Dedifferentiated amniotic fluid mesenchymal stem cell (primary cell): Measurements from ENCODE around the gene CCDC106.

Experiments used
- DNase-seq: peaks from one replicate; pipeline ENCODE4 v3.0.0-alpha.2; 2016; ENCODE audit errors: extremely low spot score

Gene CCDC106

DNA sequence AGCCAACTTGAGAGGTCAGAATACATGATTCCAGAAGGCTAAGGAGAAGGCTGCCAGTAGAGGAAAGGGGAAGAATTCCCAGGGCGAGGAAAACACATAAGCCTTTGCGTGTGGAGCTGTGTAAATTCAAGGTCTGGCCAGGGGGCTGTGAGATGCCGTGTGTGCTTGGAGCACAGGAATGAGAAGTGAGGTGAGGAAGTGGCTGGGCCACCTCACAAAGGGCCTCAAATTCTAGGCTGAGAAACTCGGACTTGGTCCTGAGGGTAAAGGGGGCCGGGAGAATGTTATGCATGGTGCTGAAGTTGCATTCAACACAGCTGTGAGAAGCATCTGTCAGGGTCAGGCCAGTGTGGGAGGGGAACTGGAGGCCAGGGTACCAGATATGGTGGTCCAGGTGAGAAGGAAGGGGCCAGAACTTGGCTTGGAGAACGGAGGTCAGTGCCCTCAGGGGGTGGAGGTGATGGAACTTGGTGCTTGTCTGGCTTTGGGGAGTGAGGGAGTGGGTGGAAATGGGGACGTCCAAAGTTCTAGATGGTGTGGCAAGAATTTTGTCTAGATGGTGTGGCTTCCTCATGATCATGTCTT, 12.1 kb upstream of the CCDC106 start:
- DNase-seq: no peak

DNA sequence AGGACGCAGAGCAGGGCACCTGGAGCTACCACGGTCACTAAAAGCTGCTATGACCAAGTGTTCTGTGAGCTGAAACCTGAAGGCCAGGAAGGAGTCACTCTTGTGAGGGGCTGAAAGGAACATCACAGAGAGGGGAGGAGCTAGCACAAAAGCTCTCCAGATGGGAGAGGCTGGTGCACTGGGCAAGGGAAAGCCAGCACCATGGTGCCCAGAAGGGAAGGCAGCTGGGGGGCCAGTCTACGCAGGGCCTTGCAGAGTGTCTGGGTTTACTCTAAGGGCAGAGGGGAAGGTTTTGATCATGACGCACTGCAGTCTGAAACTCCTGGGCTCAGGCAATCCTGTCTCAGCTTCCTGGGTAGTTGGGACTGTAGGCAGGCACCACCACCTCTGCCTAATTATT, 11.3 kb upstream of the CCDC106 start:
- DNase-seq: no peak

DNA sequence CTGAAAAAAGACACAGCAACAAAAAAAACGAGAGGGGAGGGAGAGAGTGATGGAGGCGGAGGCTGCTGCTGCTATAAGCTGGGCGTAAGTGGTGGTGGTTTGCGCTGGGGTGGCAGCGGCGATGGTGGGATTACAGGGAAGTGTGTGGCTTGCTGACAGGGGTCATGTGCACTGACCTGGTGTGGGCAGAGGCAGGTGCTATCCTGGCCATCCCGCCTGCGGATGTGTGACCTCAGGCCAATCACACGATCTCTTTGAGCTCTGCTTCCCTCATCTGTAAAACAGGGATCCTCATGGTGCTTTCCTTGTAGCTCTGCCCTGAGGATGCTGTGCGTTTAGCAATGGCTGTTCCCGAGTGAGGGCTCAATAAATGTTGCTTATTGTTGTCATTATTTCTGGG, 10.5 kb upstream of the CCDC106 start:
- no peak for DNase-seq

DNA sequence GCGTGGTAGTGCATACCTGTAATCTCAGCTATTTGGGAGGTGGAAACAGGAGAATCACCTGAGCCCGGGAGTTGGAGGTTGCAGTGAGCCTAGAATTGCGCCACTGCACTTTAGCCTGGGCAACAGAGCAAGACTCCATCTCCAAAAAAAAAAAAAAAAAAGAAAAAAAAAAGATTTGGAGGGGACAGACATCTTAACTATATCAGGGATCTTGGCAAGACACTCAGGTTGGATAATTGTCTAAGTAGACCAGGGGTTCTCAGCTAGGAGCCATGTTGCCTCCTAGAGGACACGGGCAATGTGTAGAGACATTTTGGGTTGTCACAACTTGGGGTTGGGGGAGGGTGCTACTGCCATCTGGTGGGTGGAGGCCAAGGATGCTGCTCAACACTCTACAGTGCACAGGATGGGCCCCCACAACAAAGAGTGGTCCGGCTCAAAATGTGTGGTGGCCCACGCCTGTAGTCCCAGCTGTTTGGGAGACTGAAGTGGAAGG, 9.1 kb upstream of the CCDC106 start:
- DNase-seq: no peak

DNA sequence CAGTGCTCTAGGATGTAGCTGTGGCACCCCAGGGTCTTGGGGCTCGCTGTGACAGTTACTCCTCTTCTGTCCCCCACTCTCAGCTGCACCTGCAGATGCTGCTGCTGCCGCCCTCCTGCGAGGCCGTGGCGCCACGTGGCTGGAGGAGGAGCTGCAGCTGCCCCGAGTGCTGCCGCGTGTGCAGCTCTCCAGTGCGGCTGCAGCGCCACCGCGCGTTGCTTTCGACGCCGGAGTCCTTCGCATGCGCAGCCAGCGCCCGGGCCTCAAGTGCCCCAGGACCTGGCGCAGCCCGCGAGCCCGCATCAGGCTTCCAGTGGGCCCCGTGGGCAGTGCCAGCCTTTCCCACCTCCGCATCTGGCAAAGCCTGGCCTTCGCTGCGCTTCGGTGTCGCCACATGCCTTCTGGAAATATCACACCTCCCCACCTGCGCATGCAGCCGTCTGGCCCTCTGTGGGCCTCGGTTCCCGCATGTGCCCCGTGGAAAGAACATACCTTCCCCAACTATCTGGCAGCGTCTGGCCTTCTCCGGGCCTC, 7.9 kb upstream of the CCDC106 start:
- peak; percentile 47 for DNase-seq

DNA sequence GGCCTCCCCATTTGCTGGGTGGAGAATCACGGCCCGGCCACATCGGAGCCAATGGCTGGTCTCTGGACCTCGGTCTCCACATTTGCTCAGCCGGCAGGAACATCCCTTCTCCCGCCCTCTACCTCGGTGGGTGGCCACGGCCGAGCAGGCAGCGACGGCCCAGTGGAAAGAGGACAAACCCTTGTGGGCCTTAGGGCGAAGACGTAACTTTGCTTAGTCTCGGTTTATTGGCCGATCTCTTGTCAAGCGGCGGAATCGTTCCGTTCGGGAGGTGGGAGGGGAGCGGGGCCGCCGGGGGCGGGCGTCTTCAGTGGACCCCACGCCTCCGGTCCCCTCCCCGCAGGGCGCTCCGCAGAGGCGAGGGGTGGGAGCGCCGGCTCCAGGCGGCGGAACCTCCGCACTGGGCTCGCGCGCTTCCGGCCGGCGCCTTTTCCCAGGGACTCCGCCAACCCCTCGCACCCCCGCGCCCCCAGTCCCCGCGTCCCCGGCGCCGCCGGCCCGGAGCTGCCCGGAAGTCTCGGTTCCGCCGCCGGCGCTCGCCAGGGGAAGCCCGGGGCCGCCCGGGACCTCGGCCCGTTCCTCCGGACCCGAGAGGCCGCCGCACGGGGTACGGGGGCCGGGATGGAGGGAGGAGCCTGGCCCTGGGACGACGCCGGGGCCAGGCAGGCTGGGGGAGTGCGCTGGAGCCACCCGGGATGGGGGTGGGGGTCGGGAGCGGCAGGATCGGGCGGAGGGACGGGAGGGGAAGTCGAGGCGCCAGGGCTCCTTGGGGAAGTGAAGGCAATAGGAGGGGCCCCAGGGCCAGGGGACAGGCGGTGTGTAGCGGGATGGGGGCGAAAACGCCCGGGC, 7.2 kb upstream of the CCDC106 start, which contains the start of gene ZNF580:
Gene ZNF580, plus strand, starts transcription at position 426 of the 849 bp plus-strand sequence. CDS start 1,507 bp downstream, outside the sequence.
- peak; percentile 57 for DNase-seq

DNA sequence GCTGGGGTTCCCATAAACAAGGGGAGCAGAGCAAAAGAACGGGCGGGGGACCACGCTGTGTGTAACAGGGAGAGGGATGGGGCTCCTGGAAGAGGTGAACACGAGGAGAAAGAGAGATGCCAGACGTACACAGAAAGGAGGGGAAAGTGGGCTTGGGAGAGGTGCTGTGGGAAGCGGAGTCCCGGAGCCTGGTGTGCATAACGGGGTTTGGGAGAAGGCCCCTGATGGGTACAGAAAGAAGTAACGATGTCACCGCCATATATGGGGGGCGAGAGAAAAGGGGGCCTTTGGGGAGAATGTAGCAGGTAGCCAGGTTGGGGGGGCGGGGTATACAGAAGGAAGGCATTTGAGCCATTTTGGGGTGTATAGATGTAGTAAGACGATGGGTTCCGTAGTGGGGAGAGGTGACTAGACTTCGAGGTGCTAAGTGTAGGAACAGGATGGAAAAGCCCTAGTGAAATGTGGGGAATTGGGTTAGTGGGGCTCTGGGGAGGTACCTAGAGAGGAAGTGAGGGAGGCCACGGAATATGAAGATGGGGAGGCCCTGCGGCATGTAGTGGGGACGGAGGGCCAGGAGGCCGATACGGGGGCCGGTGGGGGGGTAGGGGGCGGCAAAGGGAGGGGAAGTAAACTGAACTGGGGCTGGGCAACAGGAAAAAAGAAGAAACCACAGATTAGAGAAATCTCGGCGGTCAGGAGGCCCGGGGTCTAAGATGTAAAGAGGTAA, 6.4 kb upstream of the CCDC106 start:
- DNase-seq: no peak

DNA sequence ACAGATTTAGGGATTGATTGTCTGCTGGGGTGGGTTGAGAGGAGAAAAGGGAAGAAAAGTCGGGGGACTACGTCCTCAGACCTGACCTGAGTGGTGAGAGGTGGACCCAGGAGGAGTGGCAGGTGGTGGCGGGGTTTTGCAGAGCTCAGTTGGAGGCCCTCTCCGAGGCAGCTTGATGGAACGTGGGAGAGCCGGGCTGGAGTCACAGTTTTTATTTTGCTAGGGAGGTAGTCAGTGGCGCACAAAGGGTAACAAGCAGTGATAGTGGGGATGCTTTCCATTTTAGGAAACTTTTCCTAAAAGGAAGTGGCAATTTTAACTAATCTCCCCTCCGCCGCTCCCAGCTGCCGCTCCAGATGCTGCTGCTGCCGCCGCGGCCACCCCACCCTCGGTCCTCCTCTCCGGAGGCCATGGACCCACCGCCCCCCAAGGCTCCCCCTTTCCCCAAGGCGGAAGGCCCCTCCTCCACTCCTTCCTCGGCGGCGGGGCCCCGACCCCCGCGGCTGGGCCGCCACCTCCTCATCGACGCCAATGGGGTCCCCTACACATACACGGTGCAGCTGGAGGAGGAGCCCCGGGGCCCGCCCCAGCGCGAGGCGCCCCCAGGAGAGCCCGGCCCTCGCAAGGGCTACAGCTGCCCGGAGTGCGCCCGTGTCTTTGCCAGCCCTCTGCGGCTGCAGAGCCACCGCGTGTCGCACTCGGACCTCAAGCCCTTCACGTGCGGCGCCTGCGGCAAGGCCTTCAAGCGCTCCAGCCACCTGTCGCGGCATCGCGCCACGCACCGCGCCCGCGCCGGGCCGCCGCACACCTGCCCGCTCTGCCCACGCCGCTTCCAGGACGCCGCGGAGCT, 5.6 kb upstream of the CCDC106 start:
- no peak for DNase-seq

DNA sequence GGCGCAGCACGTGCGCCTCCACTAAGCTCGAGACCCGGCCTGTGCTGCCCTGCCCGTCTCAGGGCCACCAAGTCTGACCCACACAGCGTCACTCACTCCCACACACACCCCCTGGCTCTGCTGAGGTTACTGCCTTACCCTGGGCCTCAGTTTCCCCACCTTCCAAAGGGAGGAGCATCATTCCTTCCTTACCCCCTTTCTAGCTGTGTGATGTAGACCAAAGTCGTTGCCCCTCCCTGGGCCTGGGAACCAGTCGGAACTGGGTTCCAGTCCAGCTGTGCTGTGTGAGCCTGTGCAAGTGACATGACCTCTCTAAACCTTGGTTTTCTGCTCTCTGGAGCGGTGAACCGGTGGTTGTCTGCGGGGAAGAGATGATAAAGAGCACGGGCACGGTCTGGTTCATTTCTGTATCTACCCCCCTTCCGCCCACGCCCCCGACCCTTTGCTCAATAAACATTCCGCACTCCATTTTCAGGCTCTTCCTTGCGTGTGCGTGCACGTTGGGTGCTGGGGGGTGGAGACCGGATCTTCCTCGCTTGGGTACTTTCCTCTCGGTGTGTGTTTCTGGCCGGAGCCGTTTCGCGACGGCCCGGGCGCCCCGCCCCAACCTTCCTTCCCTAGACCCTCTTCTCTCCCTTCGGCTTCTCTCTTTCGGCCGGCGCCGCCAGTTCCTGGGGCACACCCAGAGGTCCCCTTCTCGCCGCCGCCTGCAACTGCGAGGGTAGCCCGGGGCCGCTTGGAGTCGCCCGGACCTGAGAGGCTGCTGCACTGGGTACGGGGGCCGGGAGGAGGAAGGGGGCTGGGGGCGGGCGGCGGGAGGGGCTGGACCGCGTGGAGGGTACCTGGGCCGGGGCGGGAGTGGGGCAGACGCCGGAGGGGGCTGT, 4.8 kb upstream of the CCDC106 start, which contains the start of gene ZNF581:
Gene ZNF581, plus strand, starts transcription at position 647 of the 884 bp plus-strand sequence. CDS start 923 bp downstream, outside the sequence.
- DNase-seq: peak; percentile 66

DNA sequence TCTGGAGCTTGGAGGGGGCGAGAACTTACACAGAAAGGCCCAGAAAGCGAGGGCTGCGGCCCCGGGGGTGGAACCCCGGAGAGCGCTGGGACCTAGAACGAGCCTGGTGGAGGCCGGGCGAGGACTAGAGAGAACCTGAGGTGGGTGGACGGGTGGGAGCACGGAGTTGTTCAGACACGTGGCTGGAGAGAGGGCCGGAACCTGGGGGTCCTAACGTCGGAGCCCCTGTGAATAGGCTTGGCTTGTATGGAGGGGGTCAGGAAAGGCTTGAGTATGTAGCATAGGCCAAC, 4.2 kb upstream of the CCDC106 start:
- no peak for DNase-seq

DNA sequence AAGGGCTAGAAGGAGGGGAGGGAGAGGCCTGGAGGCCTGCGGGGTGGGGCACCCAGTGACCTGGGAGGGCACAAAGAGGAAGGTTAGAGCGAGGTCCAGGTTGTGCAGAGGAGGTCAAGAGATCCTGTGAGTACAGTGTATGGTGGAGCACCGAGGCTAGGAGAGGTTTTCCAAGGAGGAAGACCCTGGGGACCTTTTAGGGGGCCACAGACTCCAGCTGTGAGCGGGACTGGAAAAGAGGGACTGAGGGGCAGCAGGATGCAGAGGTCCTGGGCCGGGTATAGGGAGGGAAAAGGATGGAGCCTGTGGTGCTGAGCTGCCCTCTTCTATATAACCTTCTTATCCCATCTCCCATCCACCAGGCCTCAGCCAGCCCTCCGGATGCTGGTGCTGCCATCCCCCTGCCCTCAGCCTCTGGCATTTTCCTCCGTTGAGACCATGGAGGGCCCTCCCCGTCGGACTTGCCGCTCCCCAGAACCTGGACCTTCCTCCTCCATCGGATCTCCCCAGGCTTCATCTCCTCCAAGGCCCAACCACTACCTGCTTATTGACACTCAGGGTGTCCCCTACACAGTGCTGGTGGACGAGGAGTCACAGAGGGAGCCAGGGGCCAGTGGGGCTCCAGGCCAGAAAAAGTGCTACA, 3.7 kb upstream of the CCDC106 start:
- no peak for DNase-seq

DNA sequence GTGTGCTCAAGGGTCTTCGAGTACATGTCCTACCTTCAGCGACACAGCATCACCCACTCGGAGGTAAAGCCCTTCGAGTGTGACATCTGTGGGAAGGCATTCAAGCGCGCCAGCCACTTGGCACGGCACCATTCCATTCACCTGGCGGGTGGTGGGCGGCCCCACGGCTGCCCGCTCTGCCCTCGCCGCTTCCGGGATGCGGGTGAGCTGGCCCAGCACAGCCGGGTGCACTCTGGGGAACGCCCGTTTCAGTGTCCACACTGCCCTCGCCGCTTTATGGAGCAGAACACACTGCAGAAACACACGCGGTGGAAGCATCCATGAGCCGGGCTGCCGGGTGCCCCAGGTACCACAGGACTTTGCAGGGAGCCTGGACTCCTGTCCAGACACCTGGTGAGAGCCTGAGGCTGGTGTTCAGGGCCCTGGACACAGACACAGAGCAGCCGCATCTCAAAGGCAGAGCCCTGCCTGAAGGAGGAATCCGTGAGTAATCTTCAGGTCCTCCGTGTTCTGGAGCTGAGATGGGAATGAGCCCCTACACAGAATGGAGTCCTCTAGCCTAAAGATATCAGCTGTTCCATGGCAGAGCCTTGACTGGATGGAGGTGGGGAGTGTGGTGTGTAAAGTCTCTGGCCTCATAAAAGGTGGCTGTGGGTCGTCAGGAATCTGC, 3.0 kb upstream of the CCDC106 start:
- no peak for DNase-seq

DNA sequence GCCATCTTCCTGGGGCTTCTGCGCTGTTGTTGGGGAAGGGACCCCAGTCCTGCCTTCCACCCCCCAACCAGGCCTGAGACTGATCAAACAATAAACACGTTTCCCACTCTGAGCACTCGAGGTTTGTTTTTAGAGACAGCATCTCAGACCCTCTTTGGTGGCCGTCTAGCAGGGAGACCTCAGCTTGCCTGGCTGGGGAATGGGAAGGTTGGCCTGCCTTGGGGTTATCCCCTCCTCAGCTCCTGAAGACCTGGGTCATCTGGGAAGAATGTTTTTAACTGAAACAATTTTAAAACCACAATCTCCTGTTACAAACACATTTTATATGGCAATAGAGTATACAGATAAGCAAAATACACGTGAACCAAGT, 2.5 kb upstream of the CCDC106 start:
- DNase-seq: no peak

DNA sequence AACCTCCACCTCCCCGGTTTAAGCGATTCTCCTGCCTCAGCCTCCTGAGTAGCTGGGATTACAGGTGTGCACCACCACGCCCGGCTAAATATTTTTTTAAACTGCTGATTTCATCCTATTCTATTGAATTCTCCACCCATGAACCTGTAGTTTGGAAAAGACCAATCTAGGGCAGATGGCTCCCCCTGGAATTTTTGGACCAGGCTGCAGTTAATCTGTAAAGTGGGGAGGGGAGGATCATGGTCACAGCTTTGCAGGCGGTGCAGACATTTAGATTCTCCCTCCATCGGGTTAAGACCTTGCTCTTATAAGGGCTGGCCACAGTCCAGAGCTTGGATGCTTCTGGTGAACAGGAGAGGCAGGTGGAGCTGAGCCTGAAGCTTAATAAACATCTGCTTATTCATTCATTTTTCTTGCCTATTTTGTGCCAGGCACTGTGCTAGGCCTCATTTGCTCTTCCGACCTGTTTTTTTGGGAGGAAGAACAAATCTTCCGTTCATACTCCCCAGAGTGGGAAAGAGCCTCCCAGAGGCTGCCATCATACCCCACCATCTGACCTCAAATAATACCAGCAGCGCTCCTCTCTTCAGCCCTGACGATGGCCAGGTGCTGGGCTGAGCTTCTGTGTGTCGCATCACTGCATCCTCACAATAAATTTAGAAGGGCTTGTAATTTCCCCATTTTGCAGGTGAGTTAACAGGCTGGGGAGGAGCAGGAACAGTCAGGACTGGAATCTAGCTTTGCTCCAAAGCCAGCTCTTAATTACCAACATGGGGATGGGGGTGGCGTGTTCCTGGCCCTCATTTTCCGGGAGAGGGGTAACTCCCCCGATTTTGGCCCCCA, 902 bp upstream of the CCDC106 start:
- DNase-seq: no peak

DNA sequence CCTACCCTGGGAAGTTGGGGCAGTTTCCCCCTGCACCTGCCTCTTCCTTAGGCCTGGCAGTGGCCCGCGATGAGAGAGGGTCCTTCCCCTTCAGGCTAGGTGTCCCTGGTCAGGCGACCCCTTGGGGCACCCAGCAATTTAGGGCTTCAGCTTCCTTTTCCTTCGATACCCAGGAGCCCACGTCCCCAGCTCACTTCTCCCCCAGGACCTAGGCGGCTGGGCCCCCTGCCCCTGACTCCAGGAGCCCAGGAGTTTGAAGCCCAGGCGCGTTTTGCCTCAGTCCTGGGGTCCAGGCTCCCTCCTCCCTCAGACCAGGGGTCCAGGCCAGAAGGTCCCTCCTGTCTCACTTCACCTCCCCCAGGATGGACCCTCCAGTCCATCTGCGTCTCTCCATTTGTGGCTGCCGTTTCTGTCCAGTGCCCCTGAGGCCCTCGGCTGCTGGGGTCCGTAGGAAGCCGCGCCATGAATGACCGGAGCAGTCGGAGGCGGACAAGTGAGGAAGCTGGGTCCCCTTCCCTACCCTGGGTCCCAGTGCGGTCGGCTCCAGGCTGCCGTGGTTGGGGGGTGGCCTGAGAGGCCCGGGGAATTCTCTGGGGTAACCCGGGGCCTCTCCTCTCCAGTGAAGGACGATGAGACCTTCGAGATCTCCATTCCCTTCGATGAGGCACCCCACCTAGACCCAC, 714 bp downstream of the CCDC106 start:
- DNase-seq: no peak

DNA sequence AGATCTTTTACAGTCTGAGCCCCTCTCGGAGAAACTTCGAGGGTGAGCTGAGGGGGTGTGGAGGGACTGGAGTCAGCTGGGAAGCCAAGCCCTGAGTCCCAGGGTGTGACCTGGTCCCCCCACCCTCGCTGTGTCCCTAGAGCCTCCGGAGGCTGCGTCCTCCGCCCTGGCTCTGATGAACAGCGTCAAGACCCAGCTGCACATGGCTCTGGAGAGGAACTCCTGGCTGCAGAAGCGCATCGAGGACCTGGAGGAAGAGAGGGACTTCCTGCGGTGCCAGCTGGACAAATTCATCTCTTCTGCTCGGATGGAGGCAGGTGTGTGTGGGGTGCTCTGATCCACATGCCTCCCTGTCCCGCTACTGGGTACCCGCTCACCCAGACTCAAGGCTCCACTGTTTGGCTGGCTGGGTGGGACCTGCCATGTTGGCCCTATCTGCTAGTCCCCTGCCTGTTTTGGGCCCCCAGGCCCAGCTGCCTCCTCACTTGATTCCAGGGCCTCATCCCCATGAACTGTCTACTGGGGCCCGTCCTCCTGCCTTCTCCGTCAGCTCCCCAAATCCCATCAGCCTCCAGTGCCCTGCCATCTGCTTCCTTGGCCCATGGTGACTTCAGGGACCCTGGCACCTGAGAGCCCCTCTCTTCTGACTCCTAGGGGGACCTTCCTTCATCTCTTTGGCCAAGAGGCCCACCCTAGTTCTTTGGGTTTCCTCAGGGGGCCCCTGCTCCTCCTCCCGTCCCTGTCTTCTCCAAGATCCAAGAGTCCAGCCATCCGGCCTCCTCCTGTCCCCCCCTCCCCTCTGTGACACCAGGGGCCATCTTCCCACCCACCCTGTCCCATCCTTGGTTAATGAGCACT, 1.5 kb downstream of the CCDC106 start:
- DNase-seq: no peak

DNA sequence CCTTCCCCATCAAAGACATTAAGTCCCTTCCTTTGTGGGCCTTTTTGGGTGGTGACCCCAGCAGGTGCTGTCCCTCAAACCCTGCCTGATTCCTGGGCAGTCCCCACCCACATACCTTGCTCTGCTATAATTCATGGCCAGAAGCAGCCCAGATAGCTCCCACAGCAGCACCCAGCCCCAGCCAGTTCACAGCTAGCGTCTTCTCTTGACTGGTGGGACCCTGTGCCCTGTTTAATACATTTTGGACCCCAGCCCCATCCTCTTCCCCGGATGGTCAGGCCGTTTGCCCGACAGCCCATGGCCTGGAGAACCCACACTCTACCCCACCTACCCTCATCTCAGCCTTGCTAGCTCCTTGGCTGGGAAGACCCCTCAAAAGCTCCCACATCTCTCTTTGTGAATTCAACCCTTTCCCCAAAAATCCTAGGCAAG, 2.1 kb downstream of the CCDC106 start:
- no peak for DNase-seq
